ENCODE measurements around the gene DGLUCY. TPM values are rescaled to one million over a fixed set of nuclear protein-coding genes. Genes with fewer than 3 reads are reported as not detected.

DGLUCY gene
- total and polyA plus RNA-seq, 11 donors = 53.7 to 234 (median 138) TPM

DNA sequence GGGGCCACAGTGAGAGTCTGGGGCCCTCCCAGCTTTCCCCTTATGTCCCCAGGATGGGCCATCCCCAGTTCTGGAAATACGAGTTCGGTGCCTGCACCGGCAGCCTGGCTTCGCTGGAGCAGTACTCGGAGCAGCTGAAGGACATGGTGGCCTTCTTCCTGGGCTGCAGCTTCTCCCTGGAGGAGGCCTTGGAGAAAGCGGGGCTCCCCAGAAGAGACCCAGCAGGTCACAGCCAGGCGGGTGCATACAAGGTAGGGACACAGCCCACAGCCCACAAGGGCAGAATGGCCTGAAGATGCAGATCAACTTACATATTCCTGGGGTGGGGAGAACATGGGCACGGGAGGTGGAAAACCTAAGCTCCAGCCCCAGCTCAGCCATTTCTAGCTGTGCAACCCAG, 56.1 kb downstream of the DGLUCY start:
- DNase-seq = no peak
- Histone ChIP-seq H3K4me1 (peaks cover 0 to 62% (median 19%) of the 10 kb centered on the region in 12 donors), H3K36me3 (peaks cover 0 to 84% (median 71%) of the 10 kb centered on the region in 9 donors), H3K9me3 (no peaks in the 10 kb centered on the region), H3K27me3 (no peaks in the 10 kb centered on the region), H3K4me3 (no peak overlapping the region), H3K27ac (peak overlapping the region; percentile 22 to 79 (median 60))
- ATAC-seq = no peak
- intact Hi-C loops (cut with DNase I) = loop anchor here in 8 of 10 donors (2.0 to 10.0 kb wide), 7 partner anchors 55 to 268 kb away; partner anchors contain the start of genes RPS6KA5 (in 5 of the 8) and DGLUCY (in 1 of the 8)
- 91 to 94% (median 93%) methylated on average over 7 to 8 of the region's 8 CpGs for WGBS, 4 donors
- TF ChIP-seq POLR2A (IDR thresholded peaks at IDR 0.05) = no peak
- TF ChIP-seq, protein P1, sequence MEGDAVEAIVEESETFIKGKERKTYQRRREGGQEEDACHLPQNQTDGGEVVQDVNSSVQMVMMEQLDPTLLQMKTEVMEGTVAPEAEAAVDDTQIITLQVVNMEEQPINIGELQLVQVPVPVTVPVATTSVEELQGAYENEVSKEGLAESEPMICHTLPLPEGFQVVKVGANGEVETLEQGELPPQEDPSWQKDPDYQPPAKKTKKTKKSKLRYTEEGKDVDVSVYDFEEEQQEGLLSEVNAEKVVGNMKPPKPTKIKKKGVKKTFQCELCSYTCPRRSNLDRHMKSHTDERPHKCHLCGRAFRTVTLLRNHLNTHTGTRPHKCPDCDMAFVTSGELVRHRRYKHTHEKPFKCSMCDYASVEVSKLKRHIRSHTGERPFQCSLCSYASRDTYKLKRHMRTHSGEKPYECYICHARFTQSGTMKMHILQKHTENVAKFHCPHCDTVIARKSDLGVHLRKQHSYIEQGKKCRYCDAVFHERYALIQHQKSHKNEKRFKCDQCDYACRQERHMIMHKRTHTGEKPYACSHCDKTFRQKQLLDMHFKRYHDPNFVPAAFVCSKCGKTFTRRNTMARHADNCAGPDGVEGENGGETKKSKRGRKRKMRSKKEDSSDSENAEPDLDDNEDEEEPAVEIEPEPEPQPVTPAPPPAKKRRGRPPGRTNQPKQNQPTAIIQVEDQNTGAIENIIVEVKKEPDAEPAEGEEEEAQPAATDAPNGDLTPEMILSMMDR (IDR thresholded peaks at IDR 0.05) = no peak

GRCh38 chr14:91170504-91171121, 56.7 kb downstream of the DGLUCY start:
- peak overlapping the region; percentile 22 to 79 (median 60) for H3K27ac ChIP-seq
- no peaks in the 10 kb centered on the region for H3K27me3 ChIP-seq
- TF ChIP-seq, protein P1 (IDR thresholded peaks at IDR 0.05) = no peak
- TF ChIP-seq POLR2A (IDR thresholded peaks at IDR 0.05) = no peak
- H3K4me3 ChIP-seq = no peak overlapping the region
- no peaks in the 10 kb centered on the region for H3K9me3 ChIP-seq
- WGBS, 4 donors = 46 to 59% (median 49%) methylated on average over 7 to 9 of the region's 9 CpGs
- ATAC-seq (peak; percentile 20 to 44 (median 30)), DNase-seq (peak in 3 of 5 donors; percentile 23 to 61 (median 58))
- peaks cover 0 to 55% (median 19%) of the 10 kb centered on the region in 12 donors for H3K4me1 ChIP-seq
- intact Hi-C loops (cut with DNase I) = loop anchor here in 7 of 10 donors (2.0 to 10.0 kb wide), 7 partner anchors 56 to 268 kb away; partner anchors contain the start of genes RPS6KA5 (in 5 of the 7) and DGLUCY (in 1 of the 7)
- peaks cover 0 to 84% (median 71%) of the 10 kb centered on the region in 9 donors for H3K36me3 ChIP-seq

DNA sequence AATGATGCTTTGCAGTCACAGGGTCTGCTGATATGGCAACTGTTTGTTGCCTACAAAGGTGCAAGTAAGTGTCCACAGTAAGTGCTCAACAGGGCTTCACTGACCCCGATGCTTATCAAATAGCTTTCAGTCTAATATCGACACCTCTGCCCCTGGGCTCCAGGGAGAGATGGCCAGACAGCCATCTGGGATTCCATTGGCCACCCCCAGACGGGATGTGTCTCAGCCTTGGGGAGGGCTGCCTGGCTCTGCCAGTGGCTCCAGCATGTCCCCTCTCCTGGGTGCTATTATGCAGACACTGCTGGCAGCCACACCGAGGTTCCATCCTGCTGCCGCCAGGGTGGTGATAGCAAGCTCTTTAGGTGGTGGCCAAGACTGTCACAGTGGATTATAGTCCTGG, 57.4 kb downstream of the DGLUCY start:
- intact Hi-C loops (cut with DNase I) = loop anchor here in 7 of 10 donors (2.0 to 10.0 kb wide), 7 partner anchors 56 to 269 kb away; partner anchors contain the start of genes RPS6KA5 (in 5 of the 7) and DGLUCY (in 1 of the 7)

More for the DNA sequence above, 57.4 kb downstream of the DGLUCY start:
- TF ChIP-seq, protein P1 (IDR thresholded peaks at IDR 0.05) = peak in 1 of 12 donors; percentile 18
- TF ChIP-seq POLR2A (IDR thresholded peaks at IDR 0.05) = no peak
- no peaks in the 10 kb centered on the region for H3K27me3 ChIP-seq
- H3K4me1 ChIP-seq = peaks cover 0 to 49% (median 19%) of the 10 kb centered on the region in 12 donors
- peak; percentile 51 to 89 (median 77) for DNase-seq
- 33 to 47% (median 43%) methylated on average over 5 of the region's 5 CpGs for WGBS, 4 donors
- H3K27ac ChIP-seq = peak overlapping the region; percentile 22 to 79 (median 60)
- peaks cover 0 to 84% (median 71%) of the 10 kb centered on the region in 9 donors for H3K36me3 ChIP-seq
- H3K4me3 ChIP-seq = no peak overlapping the region
- ATAC-seq = peak; percentile 79 to 89 (median 87)
- no peaks in the 10 kb centered on the region for H3K9me3 ChIP-seq
